Thyroid gland (tissue), 4 donors: ENCODE data around the gene KAZN. TPM values are rescaled to one million over a fixed set of nuclear protein-coding genes. Genes with fewer than 3 reads are reported as not detected.

Experiments
- DNase-seq, 2 donors: peaks; one replicate each; pipeline ENCODE4 v3.0.0-alpha.2; 2019
- H3K27ac ChIP-seq, 3 donors: fragments of 200-600 bp; sonication (generic); 1 replicate in 2 of 3; 2 replicates in 1 of 3; pipeline ENCODE4 v1.5.1; 2016 to 2019; ENCODE audit warnings: mild to moderate bottlenecking in 1 of 3, moderate library complexity in 1 of 3
- H3K27me3 ChIP-seq: fragments of 200-600 bp; sonication (generic); one replicate; pipeline ENCODE4 v1.5.1; 2019
- H3K36me3 ChIP-seq, 2 donors: fragments of 200-600 bp; sonication (generic); one replicate each; pipeline ENCODE4 v1.5.1; 2016 to 2019
- H3K4me1 ChIP-seq, 2 donors: fragments of 200-600 bp; sonication (generic); one replicate each; pipeline ENCODE4 v1.5.1; 2017 to 2019
- H3K4me3 ChIP-seq, 3 donors: fragments of 200-600 bp; sonication (generic); replicated peaks in 1 of 3; 1 replicate in 2 of 3; 2 replicates in 1 of 3; pipeline ENCODE4 v1.5.1; 2016; ENCODE audit warnings: mild to moderate bottlenecking in 1 of 3
- H3K9me3 ChIP-seq: fragments of 200-600 bp; sonication (generic); one replicate; pipeline ENCODE4 v1.5.1; 2017
- CTCF ChIP-seq, 6 experiments: fragments of 200-600 bp in 3 of 6; fragments of 450-650 bp in 3 of 6; sonication (generic) in 3 of 6; IDR thresholded peaks; one replicate each; pipeline ENCODE4 v1.5.1; 2016 to 2019; ENCODE audit warnings: antibody characterized with exemption in 6 of 6, mild to moderate bottlenecking in 2 of 6, inconsistent platforms in 1 of 6, moderate library complexity in 1 of 6
- POLR2A ChIP-seq, 2 donors: fragments of 450-650 bp; IDR thresholded peaks; one replicate each; pipeline ENCODE4 v1.6.1; 2017; ENCODE audit warnings: antibody characterized with exemption in 2 of 2, mild to moderate bottlenecking in 2 of 2, moderate library complexity in 1 of 2
- WGBS, 2 donors: methylation state at CpG; one replicate each; pipeline ENCODE4 v1.1.5; 2017; 5-methylcytosine and 5-hydroxymethylcytosine counted together
- intact Hi-C: fragments of 100-400 bp; cut with DNase I; formaldehyde crosslinking; loops from one replicate; pipeline ENCODE4 v1.15.1; 2023
- total RNA-seq, 4 donors: library from RNA; depleted of rRNA; stranded (reverse); fragments of >200 nt; gene quantifications; one replicate each; pipeline ENCODE4 v1.2.3, GENCODE V29; 2016

The KAZN gene
- total RNA-seq, 4 donors from 2014 or later: 14.8 to 28.6 (median 18.2) TPM

GRCh38 chr1:14822996-14823395, 224.5 kb downstream of the KAZN start:
- Histone ChIP-seq H3K27me3 (no peaks in the 10 kb centered on the region), H3K9me3 (no peaks in the 10 kb centered on the region), H3K4me1 (no peaks in the 10 kb centered on the region), H3K27ac (no peak overlapping the region), H3K36me3 (no peaks in the 10 kb centered on the region), H3K4me3 (no peak overlapping the region)
- TF ChIP-seq POLR2A (IDR thresholded peaks at IDR 0.05) (no peak), CTCF (IDR thresholded peaks at IDR 0.05) (no peak)
- 77 to 85% methylated on average over 11 to 14 of the region's 14 CpGs for WGBS, 2 donors
- DNase-seq: no peak
- intact Hi-C loops: no loop called here

GRCh38 chr1:14824314-14824915, 225.9 kb downstream of the KAZN start:
- Histone ChIP-seq H3K9me3 (no peaks in the 10 kb centered on the region), H3K36me3 (no peaks in the 10 kb centered on the region), H3K4me1 (no peaks in the 10 kb centered on the region), H3K27me3 (no peaks in the 10 kb centered on the region), H3K4me3 (no peak overlapping the region), H3K27ac (no peak overlapping the region)
- intact Hi-C loops: no loop called here
- 74 to 86% methylated on average over 6 of the region's 6 CpGs for WGBS, 2 donors
- no peak for TF ChIP-seq POLR2A (IDR thresholded peaks at IDR 0.05)
- TF ChIP-seq CTCF (IDR thresholded peaks at IDR 0.05): no peak
- no peak for DNase-seq

GRCh38 chr1:14825396-14825795, 226.9 kb downstream of the KAZN start:
- TF ChIP-seq POLR2A (IDR thresholded peaks at IDR 0.05) (no peak), CTCF (IDR thresholded peaks at IDR 0.05) (no peak)
- H3K36me3 ChIP-seq: no peaks in the 10 kb centered on the region
- H3K27ac ChIP-seq: no peak overlapping the region
- no peak overlapping the region for H3K4me3 ChIP-seq
- H3K4me1 ChIP-seq: no peaks in the 10 kb centered on the region
- no peaks in the 10 kb centered on the region for H3K27me3 ChIP-seq
- DNase-seq: no peak
- H3K9me3 ChIP-seq: no peaks in the 10 kb centered on the region
- 82 to 89% methylated on average over 7 of the region's 7 CpGs for WGBS, 2 donors
- intact Hi-C loops: no loop called here

- no peak for TF ChIP-seq CTCF (IDR thresholded peaks at IDR 0.05)
- TF ChIP-seq POLR2A (IDR thresholded peaks at IDR 0.05): no peak
- Histone ChIP-seq H3K4me1 (no peaks in the 10 kb centered on the region), H3K27me3 (no peaks in the 10 kb centered on the region), H3K27ac (no peak overlapping the region), H3K36me3 (no peaks in the 10 kb centered on the region), H3K4me3 (no peak overlapping the region), H3K9me3 (no peaks in the 10 kb centered on the region)
- 78% methylated on average over 13 of the region's 13 CpGs for WGBS, 2 donors
- intact Hi-C loops: no loop called here
- DNase-seq: no peak
Observed at GRCh38 chr1:14826172-14826636, 227.7 kb downstream of the KAZN start.

- no peak overlapping the region for H3K27ac ChIP-seq
- no peak overlapping the region for H3K4me3 ChIP-seq
- no peaks in the 10 kb centered on the region for H3K4me1 ChIP-seq
- H3K9me3 ChIP-seq: no peaks in the 10 kb centered on the region
- WGBS, 2 donors: 94% methylated on average over 11 of the region's 11 CpGs
- H3K36me3 ChIP-seq: no peaks in the 10 kb centered on the region
- TF ChIP-seq POLR2A (IDR thresholded peaks at IDR 0.05) (no peak), CTCF (IDR thresholded peaks at IDR 0.05) (no peak)
- intact Hi-C loops: no loop called here
- no peak for DNase-seq
- no peaks in the 10 kb centered on the region for H3K27me3 ChIP-seq
Observed at GRCh38 chr1:14826731-14827326, 228.3 kb downstream of the KAZN start.
